Measurements from ENCODE around the gene AAK1.
"Not testable (repeated sequence)": the region's sequence is repeated elsewhere in the genome, so short reads cannot be mapped to it uniquely, and the experiment has no call there.

AAK1 gene

DNA sequence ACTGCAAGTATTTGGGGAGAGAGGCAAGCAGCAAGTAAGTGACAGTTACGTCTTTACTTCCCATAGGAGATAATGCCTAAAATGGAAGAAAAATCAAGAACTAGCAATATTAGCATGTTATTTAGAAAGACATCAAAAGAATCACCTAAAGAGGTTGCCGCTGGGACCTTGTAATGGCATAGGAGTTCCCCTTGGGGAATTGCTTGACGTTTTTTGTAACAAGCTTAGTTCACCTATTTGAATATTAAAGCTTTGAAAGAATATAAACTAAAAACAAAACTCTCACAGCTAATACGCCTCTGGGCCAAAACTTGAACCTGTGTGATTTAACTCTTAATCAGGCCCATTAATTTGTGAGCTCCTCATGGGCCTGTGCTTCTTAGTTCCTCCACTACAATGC is 89.0 kb downstream of the AAK1 start:
- TF ChIP-seq, protein P1, sequence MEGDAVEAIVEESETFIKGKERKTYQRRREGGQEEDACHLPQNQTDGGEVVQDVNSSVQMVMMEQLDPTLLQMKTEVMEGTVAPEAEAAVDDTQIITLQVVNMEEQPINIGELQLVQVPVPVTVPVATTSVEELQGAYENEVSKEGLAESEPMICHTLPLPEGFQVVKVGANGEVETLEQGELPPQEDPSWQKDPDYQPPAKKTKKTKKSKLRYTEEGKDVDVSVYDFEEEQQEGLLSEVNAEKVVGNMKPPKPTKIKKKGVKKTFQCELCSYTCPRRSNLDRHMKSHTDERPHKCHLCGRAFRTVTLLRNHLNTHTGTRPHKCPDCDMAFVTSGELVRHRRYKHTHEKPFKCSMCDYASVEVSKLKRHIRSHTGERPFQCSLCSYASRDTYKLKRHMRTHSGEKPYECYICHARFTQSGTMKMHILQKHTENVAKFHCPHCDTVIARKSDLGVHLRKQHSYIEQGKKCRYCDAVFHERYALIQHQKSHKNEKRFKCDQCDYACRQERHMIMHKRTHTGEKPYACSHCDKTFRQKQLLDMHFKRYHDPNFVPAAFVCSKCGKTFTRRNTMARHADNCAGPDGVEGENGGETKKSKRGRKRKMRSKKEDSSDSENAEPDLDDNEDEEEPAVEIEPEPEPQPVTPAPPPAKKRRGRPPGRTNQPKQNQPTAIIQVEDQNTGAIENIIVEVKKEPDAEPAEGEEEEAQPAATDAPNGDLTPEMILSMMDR (IDR thresholded peaks at IDR 0.05; ENCODE audit: extremely low read depth, insufficient read depth, missing control alignments): no peak
- in situ Hi-C loops (cut with MboI; ENCODE audit: low pct_unique_long_range_greater_than_20kb, low sequenced_read_pairs, unreplicated experiment): loop anchor here (25.0 kb wide), 1 partner anchor 258 kb away; no protein-coding TSS in a partner anchor
- peak; percentile 13 for DNase-seq (ENCODE audit: low spot score)

GRCh38 chr2:69553991-69554390 is 89.5 kb downstream of the AAK1 start:
- TF ChIP-seq, protein P1 (IDR thresholded peaks at IDR 0.05; ENCODE audit: extremely low read depth, insufficient read depth, missing control alignments): no peak
- in situ Hi-C loops (cut with MboI; ENCODE audit: low pct_unique_long_range_greater_than_20kb, low sequenced_read_pairs, unreplicated experiment): loop anchor here (25.0 kb wide), 1 partner anchor 258 kb away; no protein-coding TSS in a partner anchor
- no peak for DNase-seq (ENCODE audit: low spot score)

DNA sequence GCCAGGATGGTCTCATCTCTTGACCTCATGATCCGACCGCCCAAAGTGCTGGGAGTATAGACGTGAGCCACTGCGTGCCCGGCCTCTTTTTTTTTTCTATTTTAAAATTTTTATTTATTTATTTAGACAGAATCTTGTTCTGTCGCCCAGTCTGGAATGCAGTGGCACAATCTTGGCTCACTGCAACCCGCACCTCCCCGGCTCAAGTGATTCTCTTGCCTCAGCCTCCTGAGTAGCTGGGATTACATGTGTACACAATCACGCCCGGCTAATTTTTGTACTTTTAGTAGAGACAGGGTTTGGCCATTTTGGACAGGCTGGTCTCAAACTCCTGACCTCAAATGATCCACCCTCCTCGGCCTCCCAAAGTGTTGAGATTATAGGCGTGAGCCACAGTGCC is 93.0 kb downstream of the AAK1 start:
- DNase-seq (ENCODE audit: low spot score): not testable (repeated sequence)
- in situ Hi-C loops (cut with MboI; ENCODE audit: low pct_unique_long_range_greater_than_20kb, low sequenced_read_pairs, unreplicated experiment): loop anchor here (25.0 kb wide), 1 partner anchor 262 kb away; no protein-coding TSS in a partner anchor

GRCh38 chr2:69549421-69549820 is 94.1 kb downstream of the AAK1 start:
- in situ Hi-C loops (cut with MboI; ENCODE audit: low pct_unique_long_range_greater_than_20kb, low sequenced_read_pairs, unreplicated experiment): no loop called here
- no peak for DNase-seq (ENCODE audit: low spot score)

GRCh38 chr2:69547984-69548715 is 95.4 kb downstream of the AAK1 start:
- TF ChIP-seq, protein P1 (IDR thresholded peaks at IDR 0.05; ENCODE audit: extremely low read depth, insufficient read depth, missing control alignments): no peak
- in situ Hi-C loops (cut with MboI; ENCODE audit: low pct_unique_long_range_greater_than_20kb, low sequenced_read_pairs, unreplicated experiment): no loop called here
- no peak for DNase-seq (ENCODE audit: low spot score)

More at GRCh38 chr2:69549421-69549820, 94.1 kb downstream of the AAK1 start:
- TF ChIP-seq, protein P1 (IDR thresholded peaks at IDR 0.05; ENCODE audit: extremely low read depth, insufficient read depth, missing control alignments): no peak

GRCh38 chr2:69546646-69547045 is 96.9 kb downstream of the AAK1 start:
- no peak for DNase-seq (ENCODE audit: low spot score)
- TF ChIP-seq, protein P1 (IDR thresholded peaks at IDR 0.05; ENCODE audit: extremely low read depth, insufficient read depth, missing control alignments): no peak
- in situ Hi-C loops (cut with MboI; ENCODE audit: low pct_unique_long_range_greater_than_20kb, low sequenced_read_pairs, unreplicated experiment): no loop called here

DNA sequence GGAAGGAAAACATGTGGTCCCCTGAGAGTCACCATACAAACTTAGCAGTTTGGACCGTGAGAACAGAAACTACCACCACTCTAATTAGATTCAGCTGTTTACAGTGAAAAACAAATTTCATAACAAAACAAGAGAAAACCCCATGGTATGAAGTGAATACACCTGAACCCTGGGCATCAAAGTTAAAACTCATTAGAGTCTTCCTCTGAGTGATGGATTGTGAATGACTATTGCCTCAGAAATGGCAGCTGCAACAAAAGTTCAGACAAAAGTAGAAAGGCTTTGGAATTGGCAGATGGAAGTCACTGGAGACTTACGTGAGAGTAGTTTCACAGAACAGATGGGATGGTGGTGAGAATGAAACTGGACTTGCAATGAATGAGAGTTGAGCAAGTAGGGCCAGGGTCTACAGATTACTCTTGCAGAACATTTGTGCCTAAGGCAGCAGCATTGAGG is 98.0 kb downstream of the AAK1 start:
- DNase-seq (ENCODE audit: low spot score): peak; percentile 24
- in situ Hi-C loops (cut with MboI; ENCODE audit: low pct_unique_long_range_greater_than_20kb, low sequenced_read_pairs, unreplicated experiment): no loop called here
- TF ChIP-seq, protein P1 (IDR thresholded peaks at IDR 0.05; ENCODE audit: extremely low read depth, insufficient read depth, missing control alignments): no peak
